GM23338 (cell line): Measurements from ENCODE around the gene RHOBTB3.

Source experiments
- CREB1 ChIP-seq: fragments of 250-450 bp; sonication (Bioruptor Pico); IDR thresholded peaks from 2 replicates; pipeline ENCODE4 v1.5.0; 2020; ENCODE audit warnings: low read depth, mild to moderate bottlenecking, moderate library complexity
- CTCF ChIP-seq, 2 experiments: fragments of 200-600 bp in 1 of 2; sonication (generic) in 1 of 2; conservative IDR thresholded peaks; 2 replicates each; pipeline versions ENCODE4 v1.5.1 to v1.6.1; 2016 to 2017; ENCODE audit warnings: antibody characterized with exemption in 2 of 2, low read depth in 2 of 2, mild to moderate bottlenecking in 2 of 2, moderate library complexity in 1 of 2
- EZH2 ChIP-seq: fragments of 200-600 bp; sonication (generic); IDR thresholded peaks from one replicate; pipeline ENCODE4 v1.8.0; 2017; ENCODE audit warnings: antibody characterized with exemption, mild to moderate bottlenecking, low read depth; ENCODE audit not compliant: unreplicated experiment
- EZH2phosphoT487 ChIP-seq: fragments of 200-600 bp; sonication (generic); IDR thresholded peaks from one replicate; pipeline ENCODE4 v1.8.1; 2018; ENCODE audit warnings: antibody characterized with exemption; ENCODE audit not compliant: unreplicated experiment
- JUNB ChIP-seq: IDR thresholded peaks from one replicate; pipeline ENCODE4 v1.6.1; 2016; ENCODE audit warnings: antibody characterized with exemption; ENCODE audit not compliant: unreplicated experiment
- POLR2AphosphoS5 ChIP-seq: IDR thresholded peaks from 2 replicates; pipeline ENCODE4 v1.6.1; 2016; ENCODE audit warnings: antibody characterized with exemption, low read depth
- ZNF331 ChIP-seq: fragments of 250-450 bp; sonication (Bioruptor Pico); IDR thresholded peaks from 2 replicates; pipeline ENCODE4 v1.5.0; 2020; ENCODE audit warnings: low read depth, mild to moderate bottlenecking, moderate library complexity
- TF ChIP-seq, protein P1 (sequence below): IDR thresholded peaks from one replicate; pipeline ENCODE4 v1.6.1; 2018; ENCODE audit warnings: antibody characterized with exemption; ENCODE audit not compliant: unreplicated experiment

GRCh38 chr5:95738072-95738471, 6.9 kb downstream of the RHOBTB3 start:
- TF ChIP-seq CTCF (conservative IDR thresholded peaks at IDR 0.05; ENCODE audit: low read depth in 2 of 2) (no peak), POLR2AphosphoS5 (no peak), CREB1 (CRISPR knock-in tag) (no peak), ZNF331 (CRISPR knock-in tag) (no peak), EZH2 (no peak), JUNB (no peak), EZH2phosphoT487 (no peak)
- TF ChIP-seq, protein P1, sequence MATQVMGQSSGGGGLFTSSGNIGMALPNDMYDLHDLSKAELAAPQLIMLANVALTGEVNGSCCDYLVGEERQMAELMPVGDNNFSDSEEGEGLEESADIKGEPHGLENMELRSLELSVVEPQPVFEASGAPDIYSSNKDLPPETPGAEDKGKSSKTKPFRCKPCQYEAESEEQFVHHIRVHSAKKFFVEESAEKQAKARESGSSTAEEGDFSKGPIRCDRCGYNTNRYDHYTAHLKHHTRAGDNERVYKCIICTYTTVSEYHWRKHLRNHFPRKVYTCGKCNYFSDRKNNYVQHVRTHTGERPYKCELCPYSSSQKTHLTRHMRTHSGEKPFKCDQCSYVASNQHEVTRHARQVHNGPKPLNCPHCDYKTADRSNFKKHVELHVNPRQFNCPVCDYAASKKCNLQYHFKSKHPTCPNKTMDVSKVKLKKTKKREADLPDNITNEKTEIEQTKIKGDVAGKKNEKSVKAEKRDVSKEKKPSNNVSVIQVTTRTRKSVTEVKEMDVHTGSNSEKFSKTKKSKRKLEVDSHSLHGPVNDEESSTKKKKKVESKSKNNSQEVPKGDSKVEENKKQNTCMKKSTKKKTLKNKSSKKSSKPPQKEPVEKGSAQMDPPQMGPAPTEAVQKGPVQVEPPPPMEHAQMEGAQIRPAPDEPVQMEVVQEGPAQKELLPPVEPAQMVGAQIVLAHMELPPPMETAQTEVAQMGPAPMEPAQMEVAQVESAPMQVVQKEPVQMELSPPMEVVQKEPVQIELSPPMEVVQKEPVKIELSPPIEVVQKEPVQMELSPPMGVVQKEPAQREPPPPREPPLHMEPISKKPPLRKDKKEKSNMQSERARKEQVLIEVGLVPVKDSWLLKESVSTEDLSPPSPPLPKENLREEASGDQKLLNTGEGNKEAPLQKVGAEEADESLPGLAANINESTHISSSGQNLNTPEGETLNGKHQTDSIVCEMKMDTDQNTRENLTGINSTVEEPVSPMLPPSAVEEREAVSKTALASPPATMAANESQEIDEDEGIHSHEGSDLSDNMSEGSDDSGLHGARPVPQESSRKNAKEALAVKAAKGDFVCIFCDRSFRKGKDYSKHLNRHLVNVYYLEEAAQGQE = no peak
